Vagina (tissue), 2 donors: ENCODE measurements around the gene EXD2. TPM values are rescaled to one million over a fixed set of nuclear protein-coding genes. Genes with fewer than 3 reads are reported as not detected.

ENCODE experiments used
- DNase-seq, 2 donors: peaks; one replicate each; pipeline ENCODE4 v3.0.0-alpha.2; 2017; ENCODE audit errors: extremely low spot score in 2 of 2
- H3K27ac ChIP-seq: fragments of 200-600 bp; sonication (generic); one replicate; pipeline ENCODE4 v1.5.1; 2019
- H3K27me3 ChIP-seq: fragments of 200-600 bp; sonication (generic); one replicate; pipeline ENCODE4 v1.5.1; 2019
- H3K36me3 ChIP-seq, 2 donors: fragments of 200-600 bp; sonication (generic); one replicate each; pipeline ENCODE4 v1.5.1; 2017 to 2019
- H3K4me1 ChIP-seq: fragments of 200-600 bp; sonication (generic); one replicate; pipeline ENCODE4 v1.5.1; 2019
- H3K4me3 ChIP-seq, 2 donors: fragments of 200-600 bp; sonication (generic); 1 replicate in 1 of 2; 2 replicates in 1 of 2; pipeline ENCODE4 v1.5.1; 2016 to 2019
- H3K9me3 ChIP-seq: fragments of 200-600 bp; sonication (generic); one replicate; pipeline ENCODE4 v1.5.1; 2019
- CTCF ChIP-seq, 3 experiments: fragments of 450-650 bp in 2 of 3; fragments of 200-600 bp in 1 of 3; sonication (generic) in 1 of 3; IDR thresholded peaks; one replicate each; pipeline ENCODE4 v1.5.1; 2017 to 2019; ENCODE audit warnings: antibody characterized with exemption in 3 of 3, mild to moderate bottlenecking in 2 of 3, moderate library complexity in 2 of 3
- POLR2A ChIP-seq, 2 donors: fragments of 450-650 bp; IDR thresholded peaks; one replicate each; pipeline ENCODE4 v1.6.1; 2017; ENCODE audit warnings: antibody characterized with exemption in 2 of 2, mild to moderate bottlenecking in 2 of 2, moderate library complexity in 2 of 2
- POLR2AphosphoS5 ChIP-seq, 2 donors: sonication (generic); formaldehyde crosslinking; IDR thresholded peaks; one replicate each; pipeline ENCODE4 v1.9.0; 2017; ENCODE audit warnings: antibody characterized with exemption in 2 of 2, mild to moderate bottlenecking in 2 of 2, low read depth in 1 of 2; ENCODE audit not compliant: insufficient read depth in 1 of 2
- intact Hi-C: fragments of 100-400 bp; cut with DNase I; formaldehyde crosslinking; loops from one replicate; pipeline ENCODE4 v1.15.1; 2023
- total RNA-seq: library from RNA; depleted of rRNA; stranded (reverse); fragments of >200 nt; gene quantifications from one replicate; pipeline ENCODE4 v1.2.3, GENCODE V29; 2016

Gene EXD2
- total RNA-seq, 1 donor from 2014 or later, result 14.5 TPM

- Histone ChIP-seq H3K9me3 (no peaks in the 10 kb centered on the region), H3K4me1 (peaks cover 37% of the 10 kb centered on the region), H3K27me3 (no peaks in the 10 kb centered on the region), H3K4me3 (peak overlapping the region; percentile 82 to 97), H3K36me3 (no peaks in the 10 kb centered on the region), H3K27ac (peak overlapping the region; percentile 96)
- intact Hi-C loops, result no loop called here
- TF ChIP-seq POLR2A (IDR thresholded peaks at IDR 0.05), result peak in 1 of 2 donors; percentile 3
- peak; percentile 21 to 33 (median 29) for TF ChIP-seq CTCF (IDR thresholded peaks at IDR 0.05)
- peak in 1 of 2 donors; percentile 58 for TF ChIP-seq POLR2AphosphoS5 (IDR thresholded peaks at IDR 0.05; ENCODE audit: insufficient read depth in 1 of 2, low read depth in 1 of 2)
- DNase-seq, result no peak
These were observed 39.7 kb upstream of the EXD2 start for GRCh38 chr14:69151458-69152180.

- no peak for DNase-seq
- H3K4me1 ChIP-seq, result peaks cover 30% of the 10 kb centered on the region
These were observed 39.0 kb upstream of the EXD2 start for GRCh38 chr14:69152181-69152901.

GRCh38 chr14:69152902-69153151, 38.5 kb upstream of the EXD2 start, which contains the start of gene DCAF5:
Gene DCAF5, minus strand, starts transcription at chr14:69153119. Its CDS starts 141 bp downstream, at chr14:69152978.
- TF ChIP-seq POLR2A (IDR thresholded peaks at IDR 0.05), result no peak
- no peak for TF ChIP-seq CTCF (IDR thresholded peaks at IDR 0.05)
- no peak for TF ChIP-seq POLR2AphosphoS5 (IDR thresholded peaks at IDR 0.05; ENCODE audit: insufficient read depth in 1 of 2, low read depth in 1 of 2)
- DNase-seq, result no peak
- intact Hi-C loops, result no loop called here
- Histone ChIP-seq H3K27me3 (no peaks in the 10 kb centered on the region), H3K36me3 (no peaks in the 10 kb centered on the region), H3K27ac (peak within 1 kb of the TSS; percentile 96), H3K9me3 (no peaks in the 10 kb centered on the region), H3K4me3 (peak within 1 kb of the TSS; percentile 82 to 97), H3K4me1 (peaks cover 25% of the 10 kb centered on the region)

More at GRCh38 chr14:69152181-69152901, 39.0 kb upstream of the EXD2 start:
- Histone ChIP-seq H3K36me3 (no peaks in the 10 kb centered on the region), H3K27ac (peak overlapping the region; percentile 96), H3K9me3 (no peaks in the 10 kb centered on the region), H3K27me3 (no peaks in the 10 kb centered on the region), H3K4me3 (peak overlapping the region; percentile 82 to 97)
- TF ChIP-seq POLR2A (IDR thresholded peaks at IDR 0.05) (no peak), CTCF (IDR thresholded peaks at IDR 0.05) (no peak), POLR2AphosphoS5 (IDR thresholded peaks at IDR 0.05; ENCODE audit: insufficient read depth in 1 of 2, low read depth in 1 of 2) (no peak)
- intact Hi-C loops, result no loop called here

- H3K36me3 ChIP-seq, result no peaks in the 10 kb centered on the region
- peaks cover 25% of the 10 kb centered on the region for H3K4me1 ChIP-seq
- no peaks in the 10 kb centered on the region for H3K27me3 ChIP-seq
- intact Hi-C loops, result no loop called here
- no peaks in the 10 kb centered on the region for H3K9me3 ChIP-seq
- TF ChIP-seq CTCF (IDR thresholded peaks at IDR 0.05) (no peak), POLR2A (IDR thresholded peaks at IDR 0.05) (peak in 1 of 2 donors; percentile 79), POLR2AphosphoS5 (IDR thresholded peaks at IDR 0.05; ENCODE audit: insufficient read depth in 1 of 2, low read depth in 1 of 2) (peak; percentile 58 to 69)
- H3K27ac ChIP-seq, result peak overlapping the region; percentile 96
- peak overlapping the region; percentile 82 to 97 for H3K4me3 ChIP-seq
- DNase-seq, result no peak
These were observed 38.0 kb upstream of the EXD2 start for GRCh38 chr14:69153152-69153872.
